ENCODE data around the gene TAS1R3.

DNA sequence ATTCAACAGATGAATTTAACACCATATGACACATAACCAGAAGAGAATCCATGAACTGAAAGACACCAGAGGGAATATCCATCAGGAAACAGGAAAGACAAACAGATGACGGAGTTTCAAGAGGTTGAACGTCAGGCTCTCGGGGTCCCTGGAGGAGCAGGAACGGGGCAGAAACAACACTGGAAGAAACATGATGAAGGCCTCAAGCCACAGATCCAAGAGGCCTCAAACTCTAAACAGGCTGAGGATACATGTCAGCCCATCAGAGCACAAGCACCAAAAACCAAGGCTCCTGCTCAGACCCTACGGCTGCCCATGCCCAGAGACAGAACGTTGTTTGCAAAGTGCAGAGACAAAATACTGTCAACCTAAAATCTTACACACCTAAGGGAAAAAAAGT, 13.7 kb upstream of the TAS1R3 start:
- no peak for TF ChIP-seq CTCF (IDR thresholded peaks at IDR 0.05)
- TF ChIP-seq POLR2A (IDR thresholded peaks at IDR 0.05) = no peak
